ENCODE data around the gene CD44. TPM values are rescaled to one million over a fixed set of nuclear protein-coding genes. Genes with fewer than 3 reads are reported as not detected.

CD44 gene
- total RNA-seq, 1 donor = 647 TPM

GRCh38 chr11:35227576-35228327 is 88.8 kb downstream of the CD44 start:
- H3K4me3 ChIP-seq (ENCODE audit: low read depth, low read length) = no peak overlapping the region
- DNase-seq (ENCODE audit: low read depth) = peak; percentile 63
- TF ChIP-seq CTCF (IDR thresholded peaks at IDR 0.05; ENCODE audit: insufficient read depth, low read depth, low read length) = no peak

- TF ChIP-seq CTCF (IDR thresholded peaks at IDR 0.05; ENCODE audit: insufficient read depth, low read depth, low read length) = no peak
- H3K4me3 ChIP-seq (ENCODE audit: low read depth, low read length) = no peak overlapping the region
Measured at GRCh38 chr11:35228328-35228725, 89.4 kb downstream of the CD44 start.

GRCh38 chr11:35230388-35230787 is 91.4 kb downstream of the CD44 start:
- no peak for DNase-seq (ENCODE audit: low read depth)
- no peak for TF ChIP-seq CTCF (IDR thresholded peaks at IDR 0.05; ENCODE audit: insufficient read depth, low read depth, low read length)
- no peak overlapping the region for H3K4me3 ChIP-seq (ENCODE audit: low read depth, low read length)

More at GRCh38 chr11:35228328-35228725, 89.4 kb downstream of the CD44 start:
- DNase-seq (ENCODE audit: low read depth) = no peak

GRCh38 chr11:35231076-35231860 is 92.3 kb downstream of the CD44 start:
- no peak for TF ChIP-seq CTCF (IDR thresholded peaks at IDR 0.05; ENCODE audit: insufficient read depth, low read depth, low read length)
- no peak overlapping the region for H3K4me3 ChIP-seq (ENCODE audit: low read depth, low read length)
- DNase-seq (ENCODE audit: low read depth) = no peak

GRCh38 chr11:35232891-35233330 is 93.9 kb downstream of the CD44 start:
- no peak for TF ChIP-seq CTCF (IDR thresholded peaks at IDR 0.05; ENCODE audit: insufficient read depth, low read depth, low read length)
- DNase-seq (ENCODE audit: low read depth) = peak; percentile 45
- no peak overlapping the region for H3K4me3 ChIP-seq (ENCODE audit: low read depth, low read length)

GRCh38 chr11:35233518-35233917 is 94.5 kb downstream of the CD44 start:
- no peak overlapping the region for H3K4me3 ChIP-seq (ENCODE audit: low read depth, low read length)
- TF ChIP-seq CTCF (IDR thresholded peaks at IDR 0.05; ENCODE audit: insufficient read depth, low read depth, low read length) = no peak
- DNase-seq (ENCODE audit: low read depth) = no peak

Data from fibroblast of villous mesenchyme (primary cell).